CD4-positive, alpha-beta memory T cell (primary cell): Measurements from ENCODE around the gene FOXM1. TPM values are rescaled to one million over a fixed set of nuclear protein-coding genes. Genes with fewer than 3 reads are reported as not detected.

Experiments
- CTCF ChIA-PET: fragments of 350-600 bp; sonication (Branson Sonifier 250); formaldehyde crosslinking; loops from one replicate; lab custom pipeline; 2021; ENCODE audit warnings: inconsistent platforms; ENCODE audit not compliant: partially characterized antibody; lab: Charles Lee
- POLR2A ChIA-PET: fragments of 350-600 bp; sonication (Branson Sonifier 250); formaldehyde crosslinking; loops from one replicate; lab custom pipeline; 2021; ENCODE audit not compliant: partially characterized antibody; lab: Charles Lee
- DNase-seq, 5 donors: peaks; one replicate each; pipeline versions ENCODE4 v3.0.0 to v3.0.0-alpha.2; 2020 to 2022; ENCODE audit warnings: mixed read lengths in 1 of 5
- H3K27ac ChIP-seq: one replicate; pipeline ENCODE4 v1.7.0; 2013; ENCODE audit warnings: low read depth, low read length
- H3K27me3 ChIP-seq: 2 replicates; pipeline ENCODE4 v1.7.0; 2013; ENCODE audit warnings: mild to moderate bottlenecking, low read length, moderate library complexity; ENCODE audit not compliant: insufficient read depth
- H3K36me3 ChIP-seq: 2 replicates; pipeline ENCODE4 v1.7.0; 2013; ENCODE audit warnings: mild to moderate bottlenecking, low read length, moderate library complexity; ENCODE audit not compliant: insufficient read depth
- H3K4me1 ChIP-seq: 2 replicates; pipeline ENCODE4 v1.7.0; 2013; ENCODE audit warnings: mild to moderate bottlenecking, low read length, moderate library complexity; ENCODE audit not compliant: insufficient read depth
- H3K4me3 ChIP-seq, 2 donors: one replicate each; pipeline ENCODE4 v1.7.0; 2013; ENCODE audit warnings: low read length in 2 of 2, mild to moderate bottlenecking in 1 of 2
- H3K9me3 ChIP-seq, 2 donors: one replicate each; pipeline ENCODE4 v1.7.0; 2013; ENCODE audit warnings: low read length in 2 of 2, control low read depth in 1 of 2; ENCODE audit not compliant: control insufficient read depth in 1 of 2
- H3K27ac Mint-ChIP-seq, 7 donors: one replicate each; pipeline ENCODE4 v1.8.0; 2020 to 2021; ENCODE audit warnings: mixed read lengths in 7 of 7, mild to moderate bottlenecking in 6 of 7, inconsistent platforms in 3 of 7, moderate library complexity in 3 of 7
- H3K27me3 Mint-ChIP-seq, 2 donors: one replicate each; pipeline ENCODE4 v1.8.0; 2020 to 2021; ENCODE audit warnings: mixed read lengths in 2 of 2
- H3K36me3 Mint-ChIP-seq, 2 donors: one replicate each; pipeline ENCODE4 v1.8.0; 2020 to 2021; ENCODE audit warnings: mixed read lengths in 2 of 2, inconsistent platforms in 1 of 2, mild to moderate bottlenecking in 1 of 2
- H3K4me1 Mint-ChIP-seq, 4 donors: one replicate each; pipeline ENCODE4 v1.8.0; 2020 to 2021; ENCODE audit warnings: mixed read lengths in 4 of 4, mild to moderate bottlenecking in 1 of 4
- H3K4me3 Mint-ChIP-seq, 8 donors: one replicate each; pipeline ENCODE4 v1.8.0; 2020 to 2021; ENCODE audit warnings: mixed read lengths in 8 of 8, mild to moderate bottlenecking in 7 of 8, moderate library complexity in 6 of 8, inconsistent platforms in 3 of 8
- H3K9me3 Mint-ChIP-seq, 8 donors: one replicate each; pipeline ENCODE4 v1.8.0; 2020 to 2021; ENCODE audit warnings: mixed read lengths in 8 of 8, mild to moderate bottlenecking in 5 of 8, inconsistent platforms in 3 of 8, moderate library complexity in 1 of 8
- intact Hi-C: fragments of 100-400 bp; cut with micrococcal nuclease; formaldehyde crosslinking; loops from one replicate; pipeline ENCODE4 v1.15.1; 2023
- polyA plus RNA-seq, 2 donors: library from polyadenylated mRNA; unstranded; fragments of 300-500 nt; fragmentation: Illumina TruSeq; gene quantifications; one replicate each; pipeline ENCODE4 v1.2.3, GENCODE V29; 2021
- total RNA-seq, 2 experiments: library from RNA; stranded (reverse); gene quantifications; one replicate each; pipeline ENCODE4 v1.2.3, GENCODE V29; 2021

Gene FOXM1
- total and polyA plus RNA-seq, 4 experiments from 2014 or later, result 0.30 to 0.44 (median 0.30) TPM; not detected in 1

GRCh38 chr12:2844786-2845185 lies 32.2 kb downstream of the FOXM1 start:
- intact Hi-C loops, result loop anchor here (10.0 kb wide), 1 partner anchor 200 kb away; no protein-coding TSS in a partner anchor
- H3K27me3 Mint-ChIP-seq, result no peaks in the 10 kb centered on the region
- ChIA-PET POLR2A (no interaction called here), CTCF (interaction anchor here (0.6 to 1.5 kb wide), 4 partner anchors 9 to 197 kb away, joined by 3 to 6 read pairs (median 4); no protein-coding TSS in a partner anchor)
- Histone ChIP-seq H3K4me1 (no peaks in the 10 kb centered on the region), H3K36me3 (peaks cover 15% of the 10 kb centered on the region), H3K27me3 (no peaks in the 10 kb centered on the region), H3K27ac (no peak overlapping the region), H3K4me3 (no peak overlapping the region), H3K9me3 (no peaks in the 10 kb centered on the region)
- peaks cover 37 to 52% of the 10 kb centered on the region in 2 donors for H3K36me3 Mint-ChIP-seq
- H3K4me3 Mint-ChIP-seq, result no peak overlapping the region
- peak overlapping the region in 1 of 7 donors; percentile 81 for H3K27ac Mint-ChIP-seq
- H3K9me3 Mint-ChIP-seq, result no peaks in the 10 kb centered on the region
- no peak for DNase-seq
- peaks cover 0 to 3% (median under 1%) of the 10 kb centered on the region in 4 donors for H3K4me1 Mint-ChIP-seq

GRCh38 chr12:2842948-2843347 lies 34.0 kb downstream of the FOXM1 start:
- Histone ChIP-seq H3K27ac (no peak overlapping the region), H3K4me1 (no peaks in the 10 kb centered on the region), H3K9me3 (no peaks in the 10 kb centered on the region), H3K36me3 (peaks cover 22% of the 10 kb centered on the region), H3K27me3 (no peaks in the 10 kb centered on the region), H3K4me3 (no peak overlapping the region)
- Mint-ChIP-seq H3K4me3 (no peak overlapping the region), H3K4me1 (peaks cover 0 to 2% (median under 1%) of the 10 kb centered on the region in 4 donors), H3K36me3 (peaks cover 42 to 49% of the 10 kb centered on the region in 2 donors), H3K27ac (no peak overlapping the region), H3K9me3 (peaks cover 0 to 2% (median 0%) of the 10 kb centered on the region in 8 donors), H3K27me3 (no peaks in the 10 kb centered on the region)
- POLR2A ChIA-PET, result no interaction called here
- DNase-seq, result no peak
- intact Hi-C loops, result loop anchor here (10.0 kb wide), 1 partner anchor 202 kb away; no protein-coding TSS in a partner anchor
- CTCF ChIA-PET, result no interaction called here

GRCh38 chr12:2841056-2841650 lies 35.8 kb downstream of the FOXM1 start:
- H3K36me3 Mint-ChIP-seq, result peaks cover 38 to 49% of the 10 kb centered on the region in 2 donors
- no peak overlapping the region for H3K4me3 Mint-ChIP-seq
- POLR2A ChIA-PET, result no interaction called here
- H3K27me3 ChIP-seq, result no peaks in the 10 kb centered on the region
- H3K27ac Mint-ChIP-seq, result no peak overlapping the region
- CTCF ChIA-PET, result no interaction called here
- H3K4me1 Mint-ChIP-seq, result peaks cover 0 to 2% (median under 1%) of the 10 kb centered on the region in 4 donors
- peaks cover 0 to 2% (median 0%) of the 10 kb centered on the region in 8 donors for H3K9me3 Mint-ChIP-seq
- H3K36me3 ChIP-seq, result peaks cover 22% of the 10 kb centered on the region
- H3K4me3 ChIP-seq, result no peak overlapping the region
- no peaks in the 10 kb centered on the region for H3K9me3 ChIP-seq
- no peaks in the 10 kb centered on the region for H3K27me3 Mint-ChIP-seq
- no peaks in the 10 kb centered on the region for H3K4me1 ChIP-seq
- H3K27ac ChIP-seq, result no peak overlapping the region
- intact Hi-C loops, result loop anchor here (10.0 kb wide), 1 partner anchor 204 kb away; no protein-coding TSS in a partner anchor
- no peak for DNase-seq

- no peak overlapping the region for H3K4me3 ChIP-seq
- CTCF ChIA-PET, result no interaction called here
- no peaks in the 10 kb centered on the region for H3K4me1 ChIP-seq
- POLR2A ChIA-PET, result interaction anchor here (0.9 kb wide), 1 partner anchor 40 kb away, joined by 3 read pairs; the partner anchor contains the start of genes FOXM1 and RHNO1
- Mint-ChIP-seq H3K36me3 (peaks cover 26 to 36% of the 10 kb centered on the region in 2 donors), H3K9me3 (peaks cover 0 to 2% (median 0%) of the 10 kb centered on the region in 8 donors), H3K27ac (no peak overlapping the region), H3K4me3 (no peak overlapping the region), H3K4me1 (peaks cover 0 to 9% (median 2%) of the 10 kb centered on the region in 4 donors), H3K27me3 (no peaks in the 10 kb centered on the region)
- H3K27me3 ChIP-seq, result no peaks in the 10 kb centered on the region
- H3K9me3 ChIP-seq, result no peaks in the 10 kb centered on the region
- no peak for DNase-seq
- intact Hi-C loops, result no loop called here
- H3K36me3 ChIP-seq, result peaks cover 14% of the 10 kb centered on the region
- H3K27ac ChIP-seq, result no peak overlapping the region
These were observed 40.4 kb downstream of the FOXM1 start for GRCh38 chr12:2836574-2836973.

- no peaks in the 10 kb centered on the region for H3K27me3 Mint-ChIP-seq
- H3K9me3 Mint-ChIP-seq, result peaks cover 0 to 2% (median 0%) of the 10 kb centered on the region in 8 donors
- H3K36me3 Mint-ChIP-seq, result peaks cover 28 to 36% of the 10 kb centered on the region in 2 donors
- no peak for DNase-seq
- Histone ChIP-seq H3K4me1 (no peaks in the 10 kb centered on the region), H3K27me3 (no peaks in the 10 kb centered on the region), H3K36me3 (peaks cover 16% of the 10 kb centered on the region), H3K9me3 (no peaks in the 10 kb centered on the region), H3K4me3 (no peak overlapping the region), H3K27ac (no peak overlapping the region)
- H3K4me3 Mint-ChIP-seq, result no peak overlapping the region
- intact Hi-C loops, result no loop called here
- no peak overlapping the region for H3K27ac Mint-ChIP-seq
- H3K4me1 Mint-ChIP-seq, result peaks cover 0 to 9% (median 2%) of the 10 kb centered on the region in 4 donors
- ChIA-PET CTCF (interaction anchor here (1.2 kb wide), 1 partner anchor 9 kb away, joined by 4 read pairs; no protein-coding TSS in a partner anchor), POLR2A (interaction anchor here (0.9 kb wide), 1 partner anchor 41 kb away, joined by 3 read pairs; the partner anchor contains the start of genes FOXM1 and RHNO1)
These were observed 41.1 kb downstream of the FOXM1 start for GRCh38 chr12:2835691-2836403.

- Histone ChIP-seq H3K36me3 (peaks cover 19% of the 10 kb centered on the region), H3K27ac (no peak within 1 kb of the TSS), H3K4me3 (no peak within 1 kb of the TSS), H3K4me1 (no peaks in the 10 kb centered on the region), H3K9me3 (no peaks in the 10 kb centered on the region), H3K27me3 (no peaks in the 10 kb centered on the region)
- peak within 1 kb of the TSS in 1 of 7 donors; percentile 68 for H3K27ac Mint-ChIP-seq
- ChIA-PET POLR2A (no interaction called here), CTCF (interaction anchor here (1.2 kb wide), 1 partner anchor 10 kb away, joined by 4 read pairs; no protein-coding TSS in a partner anchor)
- peaks cover 0 to 2% (median 0%) of the 10 kb centered on the region in 8 donors for H3K9me3 Mint-ChIP-seq
- peaks cover 0 to 9% (median 3%) of the 10 kb centered on the region in 4 donors for H3K4me1 Mint-ChIP-seq
- no peak for DNase-seq
- H3K36me3 Mint-ChIP-seq, result peaks cover 33 to 40% of the 10 kb centered on the region in 2 donors
- intact Hi-C loops, result no loop called here
- no peak within 1 kb of the TSS for H3K4me3 Mint-ChIP-seq
- H3K27me3 Mint-ChIP-seq, result no peaks in the 10 kb centered on the region
These were observed 42.1 kb downstream of the FOXM1 start, which contains the start of gene NRIP2 for GRCh38 chr12:2834581-2835491. TSS of gene NRIP2 (minus strand) at chr12:2835035. CDS start at chr12:2834983, 52 bp downstream.
